ENCODE measurements around the gene TRIM66.

The TRIM66 gene

GRCh38 chr11:8654503-8654902, 28.0 kb downstream of the TRIM66 start:
- no peak for DNase-seq

- no peak for DNase-seq
Measured at GRCh38 chr11:8652140-8652539, 30.3 kb downstream of the TRIM66 start.

DNA sequence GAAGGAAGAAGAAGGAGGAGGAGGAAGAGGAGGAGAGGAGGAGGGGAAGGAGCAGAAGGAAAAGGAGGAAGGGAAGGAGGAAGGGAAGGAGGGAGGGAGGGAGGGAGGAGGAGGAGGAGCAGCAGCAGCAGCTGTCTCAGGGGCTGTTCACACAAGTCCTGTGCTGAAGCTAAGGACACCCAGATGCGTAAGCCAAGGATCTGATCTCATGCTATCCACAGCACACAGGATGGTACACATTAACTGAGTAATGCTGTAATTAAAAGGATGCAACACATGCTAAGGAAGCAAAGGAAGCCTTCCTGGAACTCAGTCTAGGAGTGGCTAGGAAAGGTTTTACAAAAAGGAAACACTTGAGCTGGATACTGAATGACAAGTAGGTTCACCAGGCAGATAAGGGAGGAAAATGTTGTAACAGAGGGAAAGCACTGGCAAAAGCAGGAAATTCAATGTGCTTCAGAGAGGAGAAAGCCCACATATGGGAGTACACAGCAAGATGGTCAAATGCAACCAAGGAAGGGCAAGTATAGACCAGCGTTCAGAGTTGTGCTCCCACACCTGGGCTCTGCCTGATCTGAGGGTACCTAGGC, 32.0 kb downstream of the TRIM66 start:
- DNase-seq, result no peak

- no peak for DNase-seq
Measured at GRCh38 chr11:8649361-8649760, 33.1 kb downstream of the TRIM66 start.

- DNase-seq, result no peak
Measured at GRCh38 chr11:8646873-8647272, 35.6 kb downstream of the TRIM66 start.

GRCh38 chr11:8642196-8642841, 40.1 kb downstream of the TRIM66 start:
- DNase-seq, result no peak

GRCh38 chr11:8641332-8641731, 41.1 kb downstream of the TRIM66 start:
- DNase-seq, result no peak

DNA sequence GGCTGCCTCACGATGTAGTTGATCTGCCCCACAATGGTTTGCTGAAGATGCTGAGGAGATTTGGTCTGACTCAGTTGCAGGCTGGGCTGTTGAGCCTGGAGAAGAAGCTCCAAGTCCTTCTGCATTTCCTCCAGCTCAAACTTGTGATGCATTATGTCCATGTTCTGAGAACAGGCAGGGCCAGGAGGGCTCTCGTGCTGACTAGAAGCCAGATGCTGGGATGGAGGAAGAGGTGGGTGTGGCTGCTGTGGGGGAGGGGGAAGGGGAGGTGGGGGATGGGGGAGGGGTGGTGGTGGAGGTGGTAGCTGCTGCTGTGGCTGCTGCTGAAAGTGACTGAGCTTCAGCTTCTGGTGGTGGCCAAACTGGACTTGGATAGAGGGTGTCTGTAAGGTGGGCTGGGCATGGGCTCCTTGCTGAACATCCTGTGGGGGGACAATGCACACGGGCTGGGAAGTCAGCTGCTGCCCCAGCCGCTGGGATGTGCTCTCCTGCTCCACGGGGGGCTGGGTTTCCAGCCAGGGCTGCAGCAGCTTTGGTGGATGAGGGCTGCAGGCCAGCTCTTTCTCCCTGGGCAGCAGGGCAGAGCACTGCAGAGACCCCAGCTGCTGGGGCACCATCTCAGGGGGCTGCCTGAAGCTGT, 42.1 kb downstream of the TRIM66 start:
- DNase-seq, result no peak

- DNase-seq, result no peak
Measured at GRCh38 chr11:8639655-8640054, 42.8 kb downstream of the TRIM66 start.

GRCh38 chr11:8638300-8638699, 44.2 kb downstream of the TRIM66 start:
- no peak for DNase-seq

DNA sequence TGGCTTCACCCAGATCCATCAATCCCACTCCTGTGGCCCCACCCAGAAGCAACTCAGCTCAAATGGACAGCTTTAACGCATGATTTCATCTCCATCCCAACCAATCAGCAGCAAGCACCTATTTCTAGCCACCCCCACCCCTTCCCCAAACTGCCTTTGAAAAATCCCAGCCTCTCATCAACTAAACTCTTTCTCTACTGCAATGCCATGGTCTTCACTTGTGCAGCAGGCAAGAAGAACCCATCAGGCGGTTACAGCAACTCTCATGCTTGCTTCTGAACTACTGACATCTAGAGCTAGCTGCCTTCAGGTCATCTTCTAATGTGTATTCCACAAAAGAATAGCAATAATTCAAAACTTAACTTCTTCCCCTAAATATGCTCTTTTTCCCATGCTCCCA, 46.3 kb downstream of the TRIM66 start:
- DNase-seq, result no peak

GRCh38 chr11:8634498-8634897, 48.0 kb downstream of the TRIM66 start:
- no peak for DNase-seq

DNA sequence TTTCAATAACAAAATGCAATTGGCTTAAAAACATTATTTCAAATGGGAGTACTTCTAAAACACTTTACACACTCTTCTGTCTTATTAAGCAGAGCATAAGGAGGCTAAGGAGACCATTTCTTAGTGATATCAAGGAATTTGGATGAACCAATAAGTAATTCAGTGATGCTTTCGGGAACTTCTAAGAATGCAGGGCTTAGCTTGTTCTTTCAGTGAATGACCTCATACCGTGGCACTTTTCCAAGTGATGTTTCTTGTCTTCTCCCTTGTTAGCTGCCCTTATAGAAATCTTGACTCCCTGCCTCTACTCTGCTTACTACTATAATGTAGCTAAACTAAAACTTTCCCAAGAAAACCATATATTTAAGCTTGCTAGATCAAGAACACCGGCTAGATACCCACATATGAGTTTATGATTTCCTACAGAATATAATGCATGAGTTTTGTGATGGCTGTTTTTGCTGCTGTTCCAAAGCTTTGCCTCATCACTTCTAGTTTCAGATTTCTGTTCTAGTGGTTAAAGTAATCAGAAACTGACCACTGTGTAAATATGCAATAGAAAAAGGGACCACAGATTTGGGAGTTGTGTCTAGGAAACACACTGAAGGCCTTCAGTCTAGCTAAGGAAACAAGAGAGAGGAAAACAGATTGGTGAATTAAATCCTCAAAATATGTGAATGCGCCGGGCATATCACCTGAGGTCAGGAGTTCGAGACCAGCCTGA, 50.9 kb downstream of the TRIM66 start:
- DNase-seq, result no peak

- no peak for DNase-seq
Measured at GRCh38 chr11:8624698-8625097, 57.8 kb downstream of the TRIM66 start.

- no peak for DNase-seq
Measured at GRCh38 chr11:8621147-8621546, 61.3 kb downstream of the TRIM66 start.

- DNase-seq, result no peak
Measured at GRCh38 chr11:8617063-8617462, 65.4 kb downstream of the TRIM66 start.

DNA sequence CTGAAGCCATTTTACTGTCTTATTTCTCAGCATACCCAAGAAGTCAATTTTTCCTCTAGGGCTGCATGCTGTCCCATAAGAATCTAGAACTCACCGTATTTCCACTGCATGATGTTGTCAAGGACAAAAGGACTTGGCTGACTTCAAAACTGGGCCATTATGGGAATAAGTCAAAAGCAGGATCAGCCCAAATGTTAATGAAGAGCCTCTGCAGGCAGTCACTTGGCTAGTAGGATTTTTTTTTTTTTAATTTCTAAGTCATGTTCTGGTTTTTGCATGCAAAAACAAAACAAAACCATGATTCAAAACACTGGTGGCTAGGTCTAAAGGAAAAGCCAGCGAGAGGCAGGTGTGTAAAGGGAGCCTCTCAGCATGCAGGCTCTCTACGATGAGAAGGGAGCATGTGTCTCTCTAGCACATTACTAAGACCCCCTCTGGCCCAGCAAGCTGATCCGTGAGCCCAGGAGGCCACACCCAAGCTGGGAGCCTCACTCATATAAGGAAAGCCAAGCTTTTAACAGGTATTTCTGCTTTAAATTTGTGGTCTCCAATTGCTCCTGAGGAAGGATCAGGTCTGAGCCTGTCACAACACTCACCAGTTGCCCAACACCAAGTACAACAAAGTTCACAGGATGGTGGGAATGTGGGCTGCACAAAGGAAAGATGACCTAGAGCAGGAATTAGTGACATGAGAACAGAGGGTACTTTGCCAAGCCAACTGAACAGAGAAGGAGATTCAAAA, 67.0 kb downstream of the TRIM66 start:
- DNase-seq, result no peak

DNA sequence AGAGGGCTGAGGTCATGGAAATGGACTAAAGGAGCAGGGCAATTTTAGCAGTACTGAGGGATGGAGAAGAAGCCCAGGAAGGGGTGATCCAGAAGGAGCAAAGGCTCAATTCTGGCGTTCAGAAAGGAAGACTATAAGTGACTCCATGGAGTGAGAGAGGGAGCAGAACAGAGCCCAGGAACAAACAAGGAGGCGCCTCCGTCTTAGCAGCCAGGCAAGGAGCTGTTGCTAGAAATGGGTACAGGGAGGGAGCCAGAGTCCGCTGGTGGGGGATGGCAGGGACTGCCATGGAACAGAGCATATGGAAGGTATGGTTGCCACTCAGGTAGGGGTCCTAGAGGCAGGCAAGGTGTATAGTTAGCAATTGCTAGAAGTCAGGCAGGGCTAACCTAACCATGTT, 68.0 kb downstream of the TRIM66 start:
- no peak for DNase-seq

DNA sequence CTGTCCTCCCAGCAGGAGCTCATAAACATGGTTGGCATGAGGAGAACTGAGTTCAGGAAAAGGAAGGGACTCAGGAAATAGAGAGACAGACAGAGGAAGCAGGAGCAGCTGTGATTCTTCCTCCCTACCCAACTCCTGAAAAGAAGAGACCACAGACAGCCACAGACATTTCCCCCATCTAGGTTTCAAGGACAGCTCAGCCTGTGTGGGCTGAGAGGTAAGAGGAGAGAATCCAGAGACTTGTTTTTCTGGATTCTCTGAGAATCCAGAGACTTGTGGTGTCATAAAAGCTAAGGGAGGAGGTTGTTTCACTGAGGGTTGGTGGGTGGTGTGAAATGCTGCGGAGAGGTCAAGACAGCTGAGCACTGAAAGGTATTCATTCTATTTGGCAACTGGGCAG, 69.4 kb downstream of the TRIM66 start:
- no peak for DNase-seq

DNA sequence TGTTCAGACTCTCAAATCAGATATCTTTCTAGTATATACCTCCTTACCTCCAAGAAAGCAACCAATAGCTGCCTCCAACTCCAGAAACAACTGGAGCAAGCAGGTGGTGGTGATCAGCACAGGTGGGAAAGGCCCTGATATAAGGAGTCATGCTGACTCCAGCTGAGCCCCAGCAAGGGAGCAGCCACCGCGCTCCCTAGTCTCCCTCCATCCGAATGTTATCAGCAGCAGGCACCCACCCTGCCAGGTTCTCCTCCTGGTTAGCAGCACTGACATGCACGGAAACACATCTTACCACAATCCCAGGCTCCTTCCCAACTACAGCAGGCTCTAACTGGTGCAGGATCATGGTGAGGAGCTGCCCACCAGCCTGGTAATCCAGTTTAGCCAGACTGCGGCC, 69.9 kb downstream of the TRIM66 start:
- no peak for DNase-seq

DNA sequence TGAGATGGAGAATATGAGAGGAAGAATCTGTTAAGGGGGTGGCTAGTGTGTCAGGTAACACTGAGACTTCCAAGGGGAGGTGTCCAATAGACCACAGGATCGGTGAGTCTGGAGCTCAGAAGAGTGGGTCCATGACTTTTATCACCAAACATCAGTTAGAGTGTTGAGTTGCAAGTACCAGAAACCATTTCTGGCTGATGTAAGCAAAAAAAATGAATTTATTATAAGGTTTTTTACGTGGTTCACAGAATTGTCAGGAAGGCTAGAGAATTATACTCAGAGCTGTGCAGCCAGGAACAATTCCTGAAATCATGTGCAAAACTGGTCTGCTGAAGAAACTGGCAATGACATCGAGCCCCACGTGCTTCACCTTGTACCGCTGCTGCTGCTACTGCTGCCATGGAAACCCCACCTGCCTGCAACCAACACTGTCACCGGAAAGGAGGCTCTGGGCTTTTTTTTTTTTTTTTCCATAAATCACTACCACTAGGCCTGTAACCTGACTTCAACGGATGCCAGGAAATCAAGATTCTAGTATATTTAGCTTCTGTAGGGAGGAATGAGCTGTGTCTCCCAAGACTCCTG, 71.8 kb downstream of the TRIM66 start:
- DNase-seq, result peak; percentile 10

- DNase-seq, result no peak
Measured at GRCh38 chr11:8608652-8609051, 73.8 kb downstream of the TRIM66 start.

Measured in NCI-H345 (cell line).